HG02970 (cell line): ENCODE results near the gene TM6SF1.
"Not testable (repeated sequence)": the region's sequence is repeated elsewhere in the genome, so short reads cannot be mapped to it uniquely, and the experiment has no call there.

Source experiments
- ATAC-seq: cut with Tn5 transposase; IDR thresholded peaks from one replicate; pipeline ENCODE4 v1.9.1; 2021; ENCODE audit warnings: mild to moderate bottlenecking, moderate library complexity, moderate number of reproducible peaks; ENCODE audit not compliant: unreplicated experiment, low FRiP score

The TM6SF1 gene

DNA sequence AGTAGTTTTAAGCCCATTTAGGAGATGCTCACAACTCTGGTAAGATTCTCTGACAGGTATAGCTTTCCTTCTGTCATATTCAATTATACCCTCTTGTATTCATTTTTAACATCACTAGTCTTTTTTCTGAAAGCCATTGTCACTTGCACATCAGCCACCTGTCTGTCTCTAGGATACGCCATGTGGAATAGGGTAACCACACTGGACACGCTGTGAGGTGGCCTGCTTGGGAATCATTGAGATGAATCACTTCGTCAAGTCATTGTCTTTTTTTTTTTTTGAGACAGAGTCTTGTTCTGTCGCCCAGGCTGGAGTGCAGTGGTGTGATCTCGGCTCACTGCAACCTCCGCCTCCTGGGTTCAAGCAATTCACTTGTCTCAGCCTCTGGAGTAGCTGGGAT lies 7.4 kb downstream of the TM6SF1 start:
- no peak for ATAC-seq

DNA sequence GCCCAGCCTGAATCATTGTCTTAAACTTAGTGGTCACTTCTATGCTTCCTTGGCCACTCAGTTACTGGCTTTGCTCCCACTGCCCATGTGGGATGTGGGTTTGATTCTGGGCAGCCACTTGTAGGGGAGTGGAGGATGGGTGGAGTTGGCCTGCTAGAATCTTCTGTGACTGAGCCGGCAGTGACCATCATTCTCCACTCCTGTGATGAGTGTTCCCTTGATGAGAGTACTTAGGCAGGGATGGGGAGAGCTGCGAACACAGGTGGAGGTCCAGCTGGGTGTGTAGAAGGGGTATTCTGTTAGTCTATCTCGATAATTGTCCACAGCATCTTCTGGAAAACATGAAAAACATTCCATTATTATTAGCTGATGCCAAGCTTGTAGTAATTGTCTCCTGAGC lies 8.0 kb downstream of the TM6SF1 start:
- ATAC-seq = no peak

DNA sequence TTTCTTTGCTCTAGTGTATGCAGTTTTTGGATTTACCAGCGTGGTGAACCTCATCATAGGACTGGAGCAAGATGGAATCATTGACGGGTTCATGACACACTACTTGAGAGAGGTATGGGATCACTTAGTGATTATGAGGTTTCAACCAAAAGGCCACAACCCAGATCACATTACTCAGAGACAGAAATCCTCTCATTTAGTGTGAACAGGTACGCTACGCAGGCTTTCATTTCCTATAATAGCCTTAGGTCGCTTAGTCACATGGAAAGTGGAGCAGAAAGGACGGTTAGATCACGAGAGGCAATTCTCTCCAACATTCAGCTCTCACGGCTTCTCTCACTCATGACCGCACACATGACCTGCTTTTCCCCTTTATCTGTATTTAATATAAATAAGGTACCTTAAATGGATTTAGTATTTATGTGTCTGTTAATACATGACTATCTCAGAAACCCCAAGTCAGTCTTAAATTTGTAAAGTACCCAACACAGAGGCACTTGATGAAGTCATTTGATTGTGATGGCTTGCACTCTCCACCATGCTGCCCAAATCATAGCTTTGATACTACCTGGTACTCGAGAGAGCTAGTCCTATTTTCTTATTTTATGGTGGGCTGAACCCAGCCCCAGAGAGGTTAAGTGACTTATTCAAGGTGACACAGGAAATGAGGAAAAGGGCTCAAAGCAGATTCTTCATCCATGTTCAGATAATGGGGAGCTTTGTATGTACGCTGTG lies 8.6 kb downstream of the TM6SF1 start:
- no peak for ATAC-seq

DNA sequence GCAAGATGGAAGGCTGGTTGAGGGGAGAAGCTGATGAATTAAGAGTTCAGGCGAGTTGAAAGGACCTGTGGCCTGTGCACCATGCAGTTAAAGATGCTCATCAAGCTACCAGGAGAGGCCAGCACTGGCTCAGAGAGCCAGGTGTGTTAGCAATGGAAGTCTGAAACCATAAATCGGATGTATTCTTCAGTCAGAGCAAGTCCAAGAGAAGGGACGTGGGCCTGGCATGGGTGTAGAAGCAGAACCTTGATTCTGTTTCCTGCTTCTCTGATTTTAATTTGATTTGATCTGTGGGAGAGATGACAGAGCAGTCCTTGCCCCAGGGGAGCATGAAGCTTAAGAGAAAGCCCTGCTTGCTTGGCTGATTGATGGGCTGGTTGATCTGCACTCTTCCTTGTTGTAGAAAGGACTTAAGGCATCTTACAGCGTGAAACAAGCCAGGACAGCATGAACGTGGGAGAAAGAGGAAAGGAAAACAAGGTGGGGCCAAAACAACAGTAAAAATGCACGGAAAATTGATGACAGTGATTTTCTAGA lies 10.9 kb downstream of the TM6SF1 start:
- ATAC-seq = no peak

DNA sequence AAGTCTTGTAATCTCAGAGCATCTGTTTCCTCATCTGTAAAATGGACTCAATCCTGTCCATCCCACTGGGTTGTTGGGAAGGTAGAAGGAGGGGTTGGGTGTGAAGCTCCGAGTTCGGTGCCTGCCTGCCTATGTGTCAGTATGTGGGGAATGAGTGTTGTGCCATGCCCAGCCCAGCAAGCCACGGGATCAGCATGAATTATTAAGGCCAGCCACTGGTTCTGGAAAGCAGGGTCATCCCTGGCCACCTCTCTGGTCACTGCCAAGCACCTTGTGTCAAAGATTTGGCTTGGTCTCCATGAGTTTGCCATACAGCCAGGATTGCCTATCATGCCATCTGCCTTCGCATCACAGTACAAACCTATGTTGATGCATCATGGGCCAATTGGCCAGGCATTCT lies 11.5 kb downstream of the TM6SF1 start:
- no peak for ATAC-seq

DNA sequence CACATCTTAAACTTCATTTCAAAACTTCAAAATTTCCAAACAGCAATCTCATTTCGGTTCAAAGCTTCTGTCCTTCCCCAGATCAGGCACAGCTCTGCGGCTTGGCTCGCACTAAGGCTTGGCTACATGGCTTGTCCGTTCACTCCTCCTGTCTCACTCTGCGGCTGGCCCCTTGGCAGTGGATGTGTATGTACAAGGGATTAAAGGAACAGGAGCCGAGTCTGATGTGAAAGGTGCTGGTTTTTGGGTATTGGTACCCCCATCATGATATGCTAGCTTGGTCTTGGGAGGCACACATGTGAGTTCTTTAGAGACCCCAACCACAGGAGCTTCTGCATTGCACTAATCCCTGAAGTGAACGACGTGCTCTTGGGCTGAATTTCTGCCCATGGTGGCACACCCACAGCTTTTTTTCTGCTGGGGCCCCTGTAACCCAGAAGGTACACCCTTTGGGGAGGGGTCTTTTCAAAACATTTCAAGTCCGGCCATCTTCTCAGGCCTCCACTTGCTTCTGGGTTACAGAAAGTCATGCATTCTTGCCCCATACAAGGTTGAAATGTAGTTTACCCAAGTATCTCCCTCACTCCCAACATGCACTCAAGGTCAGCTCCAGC lies 12.6 kb downstream of the TM6SF1 start:
- ATAC-seq = no peak

DNA sequence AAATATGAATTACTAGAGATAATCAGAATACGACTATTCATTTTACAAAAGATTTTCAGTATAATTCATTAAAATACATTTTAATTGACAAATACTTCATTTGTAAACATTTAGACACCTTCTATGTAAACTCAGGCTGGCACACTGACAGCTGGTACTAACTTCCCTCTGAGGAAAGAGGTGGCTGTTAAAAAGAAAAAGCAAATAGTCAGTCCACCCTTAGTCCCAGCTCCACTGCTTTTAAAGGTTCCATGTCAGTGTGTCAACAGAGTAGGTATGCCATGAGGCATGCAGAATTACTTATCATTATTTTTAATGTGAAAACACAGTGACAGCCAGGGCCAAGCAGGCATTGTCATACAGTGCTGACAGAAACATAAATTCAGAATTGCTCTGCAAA lies 16.1 kb downstream of the TM6SF1 start:
- no peak for ATAC-seq

DNA sequence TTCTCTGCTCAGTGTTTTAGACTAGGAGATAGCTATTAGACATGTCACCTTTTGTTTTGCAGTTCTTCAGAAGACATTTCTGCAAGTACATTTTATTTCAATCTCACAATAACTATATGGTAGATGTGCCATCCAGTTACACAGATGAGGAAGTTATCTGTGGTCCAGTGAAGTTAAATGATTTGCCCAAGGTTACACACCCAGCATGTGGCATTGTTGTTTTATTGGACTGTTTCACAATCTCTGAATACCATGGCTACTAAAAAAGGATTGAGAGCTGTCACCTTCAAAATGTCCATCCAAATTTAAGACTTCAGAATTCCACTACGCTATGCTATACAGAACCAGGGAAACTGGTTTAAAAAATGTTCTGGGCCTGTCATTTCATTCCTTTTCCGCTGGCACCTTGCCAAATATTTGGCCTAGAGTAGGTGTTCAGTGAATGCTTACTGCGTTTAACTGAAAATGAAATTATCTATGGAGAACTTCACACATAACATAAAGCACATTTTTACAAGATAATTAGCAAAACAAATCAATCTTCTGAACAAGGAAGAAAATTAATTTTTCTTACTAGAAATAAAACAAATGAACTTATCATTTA lies 20.2 kb downstream of the TM6SF1 start:
- no peak for ATAC-seq

DNA sequence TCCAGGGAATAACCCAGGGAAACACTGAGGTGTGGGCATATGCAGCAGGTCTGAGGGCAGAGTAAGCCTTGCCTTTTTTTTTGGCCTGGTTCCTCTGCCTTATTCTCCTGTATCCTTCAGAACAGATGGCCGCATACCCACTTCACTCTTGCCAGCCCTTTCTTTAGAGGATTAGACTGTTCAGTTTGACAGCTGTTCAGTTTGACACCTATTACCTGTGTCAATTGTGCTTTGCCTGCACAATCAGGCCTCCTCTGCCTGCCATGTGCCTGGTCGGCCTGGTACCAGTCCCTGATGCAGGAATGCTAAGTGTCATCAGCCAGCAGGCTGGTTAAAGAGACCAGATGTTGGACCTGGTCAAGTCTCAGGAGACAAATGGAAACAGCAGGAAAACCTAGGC lies 22.3 kb downstream of the TM6SF1 start:
- no peak for ATAC-seq

DNA sequence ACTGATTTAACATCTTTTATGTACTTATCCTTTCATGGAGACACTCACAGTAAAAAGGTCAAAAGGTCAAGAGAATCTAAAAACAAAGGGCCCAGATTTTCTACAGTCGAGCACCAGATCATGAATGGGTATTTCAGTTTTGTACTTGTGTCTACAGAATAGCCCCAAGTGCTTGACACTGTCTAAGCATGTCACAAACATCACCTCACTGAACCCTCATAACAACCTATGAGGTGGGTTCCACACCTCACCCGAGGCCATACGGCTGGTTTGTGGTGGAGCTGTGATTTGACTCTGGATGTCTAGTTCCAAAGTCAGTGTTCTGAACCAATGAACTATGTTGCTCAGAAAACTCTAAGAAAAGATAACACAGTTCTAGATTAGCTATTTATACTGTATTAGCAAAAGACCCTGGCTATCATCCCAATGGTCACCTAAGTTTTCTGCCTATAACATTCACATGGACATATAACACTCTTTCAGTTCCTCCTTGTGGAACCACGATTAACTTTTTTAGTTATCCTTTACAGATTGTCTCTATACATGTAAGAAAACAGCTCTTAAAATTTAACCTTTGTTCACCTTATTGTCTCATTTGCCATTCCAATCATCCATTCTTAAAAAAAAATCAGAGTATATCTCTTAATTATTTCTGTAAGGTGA lies 25.5 kb downstream of the TM6SF1 start:
- no peak for ATAC-seq

DNA sequence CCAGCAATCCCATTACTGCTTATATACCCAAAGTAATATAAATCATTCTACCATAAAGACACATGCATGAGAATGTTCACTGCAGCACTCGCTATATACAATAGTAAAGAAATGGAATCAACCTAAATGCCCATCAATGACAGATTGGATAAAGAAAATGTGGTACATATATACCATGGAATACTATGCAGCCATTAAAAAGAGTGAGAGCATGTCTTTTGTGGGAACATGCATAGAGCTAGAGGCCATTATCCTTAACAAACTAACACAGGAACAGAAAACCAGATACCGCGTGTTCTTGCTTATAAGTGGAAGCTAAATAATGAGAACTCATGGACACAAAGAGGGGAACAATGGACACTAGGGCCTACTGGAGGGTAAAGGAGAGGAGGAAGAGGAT lies 34.7 kb downstream of the TM6SF1 start:
- ATAC-seq = not testable (repeated sequence)

DNA sequence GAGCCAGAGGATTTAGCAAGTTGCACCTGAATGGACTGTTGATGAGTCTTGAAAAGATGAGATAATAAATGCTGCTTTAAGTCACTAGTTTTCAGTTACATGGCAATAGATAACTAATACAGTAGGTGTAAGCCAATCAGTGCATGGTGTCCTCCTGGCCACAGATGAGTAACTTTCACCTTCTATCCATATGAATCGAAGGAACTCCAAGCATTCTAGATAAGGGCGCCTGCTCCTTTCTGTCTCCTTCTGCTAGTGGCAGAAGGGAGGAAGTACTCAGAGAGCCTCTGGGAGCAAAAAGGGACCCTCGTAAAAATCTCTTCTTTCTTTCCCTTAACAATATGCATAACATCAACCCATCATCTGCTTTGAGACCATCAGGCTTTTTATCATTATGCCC lies 37.3 kb downstream of the TM6SF1 start:
- no peak for ATAC-seq

DNA sequence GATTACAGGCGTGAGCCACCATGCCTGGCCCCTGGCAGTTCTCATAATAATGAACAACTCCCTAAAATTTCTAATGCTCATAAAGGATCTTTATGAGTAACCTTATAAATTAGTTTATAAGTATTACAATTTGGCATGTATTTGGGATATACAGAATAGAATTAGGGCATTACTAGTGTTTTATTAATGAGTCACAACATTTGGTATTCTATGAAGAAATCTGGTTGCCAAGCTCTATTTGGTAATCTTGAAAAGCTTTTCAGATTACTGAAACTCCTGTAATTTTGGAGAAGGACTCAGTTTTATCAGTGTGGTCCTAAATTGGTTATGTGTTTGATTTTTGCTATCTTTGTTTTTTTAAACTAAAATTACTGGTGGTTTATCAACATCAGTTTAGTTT lies 45.8 kb downstream of the TM6SF1 start:
- no peak for ATAC-seq

DNA sequence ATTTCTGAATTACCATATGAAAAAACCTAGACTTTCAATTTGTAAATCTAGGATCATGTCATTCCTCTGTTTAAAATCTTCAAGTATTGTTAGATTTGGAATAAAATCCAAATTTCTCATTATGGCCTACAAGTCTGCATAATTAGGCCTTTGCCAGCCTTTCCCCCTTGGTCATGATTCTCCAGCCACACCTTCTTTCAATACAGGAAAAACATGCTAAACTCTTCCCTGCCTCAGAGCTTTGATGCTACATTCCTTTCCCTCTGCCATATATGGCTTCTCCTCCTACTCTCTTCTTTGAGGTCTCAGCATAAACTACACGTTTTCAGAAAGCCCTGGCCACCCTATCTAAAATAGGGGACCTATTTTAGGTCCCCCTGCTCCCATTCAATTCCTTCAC lies 48.5 kb downstream of the TM6SF1 start:
- ATAC-seq = no peak

DNA sequence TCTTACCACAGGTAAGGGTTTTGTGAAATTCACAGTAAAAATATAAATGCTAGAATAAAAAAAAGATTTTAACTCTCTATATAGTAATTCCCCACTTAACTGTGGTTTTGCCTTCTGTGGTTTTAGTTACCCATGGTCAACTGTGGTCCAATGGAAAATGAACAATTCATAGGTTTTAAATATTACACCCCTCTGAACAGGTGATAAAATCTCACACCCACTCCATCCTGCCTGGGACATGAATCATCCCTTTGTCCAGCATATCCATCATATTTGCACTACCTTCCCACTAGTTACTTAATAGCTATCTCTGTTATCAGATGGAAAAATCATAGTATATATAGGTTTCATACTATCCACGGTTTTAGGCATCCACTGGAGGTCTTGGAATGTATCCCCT lies 50.9 kb downstream of the TM6SF1 start:
- no peak for ATAC-seq

DNA sequence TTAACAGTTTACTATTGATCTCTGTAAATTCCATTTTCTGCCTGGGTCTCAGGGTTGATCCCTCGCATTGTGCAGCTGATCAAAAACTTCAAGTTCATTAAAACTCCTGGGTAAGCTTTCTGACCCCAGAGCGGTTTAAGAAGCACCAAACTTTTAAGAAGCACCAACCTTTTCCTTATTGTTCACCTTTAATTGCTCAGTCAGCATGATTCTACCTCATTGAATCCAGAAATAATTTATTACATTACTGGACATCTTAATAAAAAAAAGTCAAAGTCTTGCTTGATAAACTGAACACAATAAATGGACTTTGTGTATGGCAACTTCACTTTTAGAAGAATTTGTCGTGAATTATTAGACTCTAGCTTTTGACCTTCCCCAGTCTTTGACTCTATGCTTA lies 53.3 kb downstream of the TM6SF1 start:
- ATAC-seq = no peak

DNA sequence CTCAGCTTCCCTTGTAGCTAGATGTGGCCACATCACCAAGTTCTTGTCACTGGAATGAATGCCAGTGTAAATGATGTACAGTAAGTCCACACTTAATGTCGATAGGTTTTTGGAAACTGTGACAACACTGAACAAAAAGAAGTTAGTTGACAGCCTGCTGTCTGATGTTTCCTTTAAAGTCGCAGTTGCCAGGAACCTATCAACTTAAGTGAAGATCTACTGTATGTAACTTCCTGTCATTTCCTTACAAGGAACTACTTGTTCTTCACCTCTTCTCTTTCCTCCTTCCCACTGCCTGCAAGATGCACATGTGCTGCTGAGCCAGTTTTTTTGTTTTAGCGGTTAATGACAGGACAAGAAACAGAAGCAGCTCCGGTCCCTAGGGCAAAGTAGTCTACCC lies 55.6 kb downstream of the TM6SF1 start:
- ATAC-seq = no peak

DNA sequence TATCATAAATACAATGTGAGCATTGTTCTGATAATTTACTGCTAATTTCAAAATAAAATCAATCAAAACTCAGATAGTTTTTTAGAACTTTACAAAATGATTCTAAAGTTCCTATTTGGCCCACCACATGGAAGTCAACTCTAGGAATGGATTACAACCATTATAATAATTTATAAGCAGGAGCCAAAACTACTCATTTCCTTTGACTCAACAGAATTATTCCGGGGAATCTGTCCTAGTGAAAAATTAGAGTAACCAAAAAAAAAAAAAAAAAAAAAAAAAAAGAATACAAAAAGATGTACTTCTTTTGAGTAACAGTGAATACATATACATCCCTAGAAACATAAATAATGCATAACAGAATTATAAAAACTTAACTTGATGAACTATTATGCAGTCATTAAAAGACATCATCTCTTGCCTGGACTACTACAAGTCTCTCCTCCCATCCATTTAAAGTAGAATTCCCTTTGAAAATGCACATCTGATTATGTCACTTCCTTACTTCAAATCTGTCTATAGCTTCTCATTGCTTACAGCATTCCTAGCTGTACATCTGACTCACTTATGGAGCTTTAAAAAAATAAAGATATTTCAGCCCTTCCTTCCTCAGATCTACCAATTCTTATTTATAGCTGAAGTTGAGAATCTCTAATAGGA lies 56.8 kb downstream of the TM6SF1 start:
- no peak for ATAC-seq

DNA sequence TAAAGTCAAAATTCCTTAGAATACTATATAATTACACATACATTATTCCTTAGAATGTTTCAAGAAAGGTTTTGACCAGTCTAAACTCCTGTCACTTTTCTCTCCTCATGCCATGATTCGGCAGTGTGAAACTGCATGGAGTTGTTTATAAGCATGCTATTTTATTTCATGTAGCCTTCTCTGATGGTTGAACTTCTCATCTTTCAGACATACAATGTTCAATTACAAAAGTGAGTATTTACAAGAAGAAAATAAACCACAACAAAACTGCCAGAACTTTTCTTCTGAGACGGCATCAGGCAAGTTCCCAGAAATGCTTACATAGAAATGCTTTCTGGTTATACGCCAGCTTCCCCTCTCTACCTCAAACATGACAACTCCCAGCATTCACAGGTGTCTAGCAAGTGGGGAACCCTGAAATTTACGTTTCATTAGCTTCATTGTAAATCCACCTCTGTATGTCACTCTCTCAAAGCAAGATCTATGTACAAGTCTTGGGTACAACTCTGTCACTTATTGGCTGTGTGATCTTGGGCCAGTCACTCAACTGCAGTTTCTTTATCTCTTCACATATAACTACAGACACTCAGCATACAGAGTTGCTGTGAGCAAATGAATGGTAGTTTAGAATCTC lies 57.4 kb downstream of the TM6SF1 start:
- ATAC-seq = no peak

DNA sequence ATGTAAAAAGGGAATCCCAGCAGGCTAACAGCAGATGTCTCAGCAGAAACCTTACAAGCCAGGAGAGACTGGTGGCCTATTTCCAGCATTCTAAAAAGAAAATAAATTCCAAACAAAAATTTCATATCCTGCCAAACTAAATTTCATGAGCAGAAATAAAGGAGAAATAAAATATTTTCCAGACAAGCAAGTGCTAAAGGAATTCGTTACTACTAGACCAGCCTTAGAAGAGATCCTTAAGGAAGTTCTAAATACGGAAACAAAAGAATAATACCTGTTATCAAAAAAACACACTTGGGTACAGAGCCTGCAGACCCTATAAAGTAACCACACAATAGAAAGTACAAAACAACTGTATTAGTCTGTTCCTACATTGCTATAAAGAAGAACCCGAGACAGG lies 58.8 kb downstream of the TM6SF1 start:
- ATAC-seq = no peak
